Hepatocyte (in vitro differentiated cells): ENCODE data around the gene CCDC9B. TPM values are rescaled to one million over a fixed set of nuclear protein-coding genes. Genes with fewer than 3 reads are reported as not detected.
A peak's percentile ranks its signal among the peaks of the same experiment; 100 is the strongest.

Experiments
- DNase-seq: peaks from one replicate; pipeline ENCODE4 v3.0.0-alpha.2; 2016; ENCODE audit warnings: low spot score
- H2AFZ ChIP-seq: fragments of 200-600 bp; sonication (generic); 2 replicates; pipeline ENCODE4 v1.6.0; 2016; ENCODE audit warnings: antibody characterized with exemption, mild to moderate bottlenecking
- H3K27ac ChIP-seq: fragments of 200-600 bp; sonication (generic); 2 replicates; pipeline ENCODE4 v1.5.1; 2016; ENCODE audit warnings: mild to moderate bottlenecking
- H3K27me3 ChIP-seq: fragments of 200-600 bp; sonication (generic); 2 replicates; pipeline ENCODE4 v1.6.1; 2016
- H3K36me3 ChIP-seq: fragments of 200-600 bp; sonication (generic); replicated peaks from 2 replicates; pipeline ENCODE4 v1.5.1; 2016; ENCODE audit warnings: low read depth; ENCODE audit not compliant: insufficient read depth
- H3K4me1 ChIP-seq: fragments of 200-600 bp; sonication (generic); 2 replicates; pipeline ENCODE4 v1.5.1; 2016; ENCODE audit warnings: mild to moderate bottlenecking, moderate library complexity; ENCODE audit not compliant: insufficient read depth
- H3K4me2 ChIP-seq: fragments of 200-600 bp; sonication (generic); 2 replicates; pipeline ENCODE4 v1.6.0; 2016
- H3K4me3 ChIP-seq: fragments of 200-600 bp; sonication (generic); 2 replicates; pipeline ENCODE4 v1.5.1; 2016; ENCODE audit warnings: mild to moderate bottlenecking
- H3K79me2 ChIP-seq: fragments of 200-600 bp; sonication (generic); 2 replicates; pipeline ENCODE4 v1.6.0; 2017; ENCODE audit warnings: mild to moderate bottlenecking
- H3K9me2 ChIP-seq: fragments of 200-600 bp; sonication (generic); replicated peaks from 2 replicates; pipeline ENCODE4 v1.6.0; 2017; ENCODE audit warnings: mild to moderate bottlenecking; ENCODE audit not compliant: insufficient read depth
- H3K9me3 ChIP-seq: fragments of 200-600 bp; sonication (generic); 2 replicates; pipeline ENCODE4 v1.5.1; 2016; ENCODE audit warnings: low read depth, mild to moderate bottlenecking
- H4K20me1 ChIP-seq: fragments of 200-600 bp; sonication (generic); 2 replicates; pipeline ENCODE4 v1.6.0; 2016; ENCODE audit warnings: mild to moderate bottlenecking; ENCODE audit not compliant: insufficient read depth, poor library complexity, severe bottlenecking
- EZH2 ChIP-seq: fragments of 200-600 bp; sonication (generic); IDR thresholded peaks from 2 replicates; pipeline ENCODE4 v1.6.1; 2016; ENCODE audit warnings: antibody characterized with exemption, mild to moderate bottlenecking, borderline replicate concordance
- EZH2phosphoT487 ChIP-seq: fragments of 200-600 bp; sonication (generic); IDR thresholded peaks from one replicate; pipeline ENCODE4 v1.6.1; 2018; ENCODE audit warnings: antibody characterized with exemption, mild to moderate bottlenecking, low read depth, moderate library complexity; ENCODE audit not compliant: unreplicated experiment, severe bottlenecking
- WGBS: methylation state at CpG from one replicate; pipeline ENCODE4 v1.1.6; 2016; ENCODE audit warnings: low lambda C conversion rate; ENCODE audit errors: missing lambda C conversion rate; 5-methylcytosine and 5-hydroxymethylcytosine counted together
- polyA plus RNA-seq: library from polyadenylated mRNA; unstranded; fragments of >200 nt; fragmentation: Nextera tagmentation; extraction: Ambion mirVana; gene quantifications from 2 replicates; pipeline ENCODE4 v1.2.1, GENCODE V29; 2016
- total RNA-seq: library from RNA; depleted of rRNA; stranded (reverse); fragments of >200 nt; gene quantifications from 2 replicates; pipeline ENCODE4 v1.2.3, GENCODE V29; 2014
- TF ChIP-seq, protein P1 (sequence below): fragments of 200-600 bp; sonication (generic); IDR thresholded peaks from 2 replicates; pipeline ENCODE4 v1.5.1; 2016; ENCODE audit warnings: antibody characterized with exemption, mild to moderate bottlenecking; ENCODE audit not compliant: poor library complexity

The CCDC9B gene
- total and polyA plus RNA-seq, 2 experiments from 2014 or later = 4.0 to 7.6 TPM

DNA sequence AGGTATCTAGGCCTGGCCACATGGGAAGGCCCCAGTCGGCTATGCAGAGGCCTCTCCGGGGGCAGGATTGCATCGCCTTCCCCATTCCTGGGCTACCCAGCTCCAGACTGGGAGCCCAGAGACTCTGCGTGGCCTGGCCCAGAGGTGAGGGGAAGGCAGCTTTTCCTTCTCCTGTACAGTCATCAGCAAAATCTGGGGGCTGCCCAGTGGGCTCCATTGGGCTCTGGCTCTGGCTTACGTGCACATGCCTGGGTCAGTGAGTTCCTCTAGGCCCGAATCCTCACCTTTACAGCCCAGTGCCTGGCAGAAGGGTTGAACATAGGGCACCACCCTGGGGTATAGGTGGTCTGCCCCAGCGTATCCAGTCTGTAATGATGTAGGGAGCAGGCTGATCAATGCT is 53.9 kb downstream of the CCDC9B start:
- WGBS = 83% methylated on average over 7 of the region's 7 CpGs
- Histone ChIP-seq H3K9me2 (no peaks in the 10 kb centered on the region), H3K4me3 (no peak overlapping the region), H4K20me1 (no peaks in the 10 kb centered on the region), H2AFZ (no peak overlapping the region), H3K27me3 (peaks cover 50% of the 10 kb centered on the region), H3K36me3 (no peaks in the 10 kb centered on the region), H3K4me1 (peaks cover 45% of the 10 kb centered on the region), H3K27ac (no peak overlapping the region), H3K4me2 (no peak overlapping the region), H3K9me3 (no peaks in the 10 kb centered on the region), H3K79me2 (no peaks in the 10 kb centered on the region)
- no peak for DNase-seq
- TF ChIP-seq EZH2phosphoT487 (no peak), EZH2 (no peak)
- TF ChIP-seq, protein P1, sequence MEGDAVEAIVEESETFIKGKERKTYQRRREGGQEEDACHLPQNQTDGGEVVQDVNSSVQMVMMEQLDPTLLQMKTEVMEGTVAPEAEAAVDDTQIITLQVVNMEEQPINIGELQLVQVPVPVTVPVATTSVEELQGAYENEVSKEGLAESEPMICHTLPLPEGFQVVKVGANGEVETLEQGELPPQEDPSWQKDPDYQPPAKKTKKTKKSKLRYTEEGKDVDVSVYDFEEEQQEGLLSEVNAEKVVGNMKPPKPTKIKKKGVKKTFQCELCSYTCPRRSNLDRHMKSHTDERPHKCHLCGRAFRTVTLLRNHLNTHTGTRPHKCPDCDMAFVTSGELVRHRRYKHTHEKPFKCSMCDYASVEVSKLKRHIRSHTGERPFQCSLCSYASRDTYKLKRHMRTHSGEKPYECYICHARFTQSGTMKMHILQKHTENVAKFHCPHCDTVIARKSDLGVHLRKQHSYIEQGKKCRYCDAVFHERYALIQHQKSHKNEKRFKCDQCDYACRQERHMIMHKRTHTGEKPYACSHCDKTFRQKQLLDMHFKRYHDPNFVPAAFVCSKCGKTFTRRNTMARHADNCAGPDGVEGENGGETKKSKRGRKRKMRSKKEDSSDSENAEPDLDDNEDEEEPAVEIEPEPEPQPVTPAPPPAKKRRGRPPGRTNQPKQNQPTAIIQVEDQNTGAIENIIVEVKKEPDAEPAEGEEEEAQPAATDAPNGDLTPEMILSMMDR = no peak

DNA sequence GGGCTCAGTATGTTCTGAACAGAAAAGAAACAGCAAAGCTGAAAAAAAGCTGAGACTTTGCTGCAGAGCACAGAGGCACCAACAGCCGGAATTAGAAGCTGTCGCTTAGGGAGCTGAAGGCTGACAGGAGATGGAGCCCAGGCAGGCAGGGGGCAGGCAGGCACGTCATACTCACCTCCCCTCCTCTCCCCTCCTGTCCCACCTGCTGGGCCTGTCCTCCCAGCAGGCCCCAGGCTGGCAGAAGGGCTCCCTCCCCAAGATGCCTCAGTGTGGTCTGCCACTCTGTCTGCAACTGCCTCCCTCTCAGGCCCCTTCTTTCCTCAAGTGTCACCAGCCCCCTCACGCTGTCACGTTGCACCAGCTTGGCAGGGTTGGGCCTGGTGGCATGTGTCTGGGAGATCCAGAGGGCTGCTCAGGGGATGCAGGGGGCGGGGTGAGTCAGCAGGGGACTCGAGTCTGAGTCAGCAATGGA is 54.6 kb downstream of the CCDC9B start:
- H2AFZ ChIP-seq = no peak overlapping the region
- no peak overlapping the region for H3K4me3 ChIP-seq
- WGBS = 58% methylated on average over 7 of the region's 7 CpGs
- DNase-seq = no peak
- peaks cover 50% of the 10 kb centered on the region for H3K27me3 ChIP-seq
- no peaks in the 10 kb centered on the region for H3K79me2 ChIP-seq
- H3K4me1 ChIP-seq = peaks cover 43% of the 10 kb centered on the region
- TF ChIP-seq, protein P1 = no peak
- TF ChIP-seq EZH2phosphoT487 (no peak), EZH2 (no peak)
- H4K20me1 ChIP-seq = no peaks in the 10 kb centered on the region
- no peaks in the 10 kb centered on the region for H3K9me2 ChIP-seq
- H3K27ac ChIP-seq = peak overlapping the region; percentile 76
- no peaks in the 10 kb centered on the region for H3K9me3 ChIP-seq
- peak overlapping the region; percentile 27 for H3K4me2 ChIP-seq
- H3K36me3 ChIP-seq = no peaks in the 10 kb centered on the region

DNA sequence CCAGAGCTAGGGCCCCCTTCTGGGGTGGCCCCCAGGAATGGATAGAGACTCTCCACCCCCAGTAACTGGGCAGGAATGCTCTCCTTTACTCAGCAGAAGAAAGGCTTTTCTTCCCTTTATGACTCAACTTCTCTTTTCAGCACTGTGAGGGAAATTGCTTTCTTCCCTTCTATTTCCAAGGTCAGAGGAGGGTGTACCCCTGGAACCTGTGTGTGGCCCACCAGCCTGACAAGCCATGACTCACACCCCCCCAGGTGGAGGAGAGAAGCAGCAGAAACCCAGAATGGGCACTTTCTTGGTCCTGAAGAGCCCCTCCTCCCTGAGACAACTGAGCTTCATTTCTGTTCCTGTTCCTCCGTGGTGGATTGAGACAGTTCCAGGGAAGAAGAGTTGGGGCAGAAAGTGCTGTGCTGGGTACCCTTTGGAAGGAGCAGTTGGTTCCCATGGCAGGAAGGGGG is 55.2 kb downstream of the CCDC9B start:
- Histone ChIP-seq H3K79me2 (no peaks in the 10 kb centered on the region), H3K4me2 (peak overlapping the region; percentile 27), H4K20me1 (no peaks in the 10 kb centered on the region), H2AFZ (no peak overlapping the region), H3K4me1 (peaks cover 38% of the 10 kb centered on the region), H3K9me2 (no peaks in the 10 kb centered on the region), H3K36me3 (no peaks in the 10 kb centered on the region), H3K9me3 (no peaks in the 10 kb centered on the region), H3K4me3 (no peak overlapping the region), H3K27me3 (peaks cover 55% of the 10 kb centered on the region), H3K27ac (peak overlapping the region; percentile 76)
- TF ChIP-seq EZH2phosphoT487 (no peak), EZH2 (no peak)
- TF ChIP-seq, protein P1 = no peak
- WGBS = 20% methylated on average over 1 of the region's 1 CpG
- DNase-seq = no peak

DNA sequence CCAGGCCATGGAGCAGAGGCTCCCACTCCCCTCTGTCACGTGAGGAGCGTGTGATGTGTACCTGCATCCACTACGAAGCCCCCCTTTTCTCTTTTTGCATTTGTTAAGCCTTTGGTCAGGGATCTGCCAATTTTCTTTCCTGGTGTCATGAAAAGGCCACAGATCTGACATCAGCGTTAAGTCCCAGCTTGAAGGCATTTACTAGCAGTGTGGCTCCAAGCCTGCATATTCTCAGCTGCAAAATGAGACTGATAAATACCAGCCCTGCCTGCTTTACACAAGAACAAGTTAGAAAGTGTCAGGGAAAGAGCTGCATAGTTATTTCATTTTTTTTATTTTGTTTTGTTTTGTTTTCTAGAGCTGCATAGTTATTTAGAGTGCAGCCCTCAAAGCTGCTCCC is 55.6 kb downstream of the CCDC9B start:
- H3K4me1 ChIP-seq = peaks cover 36% of the 10 kb centered on the region
- no peak overlapping the region for H3K4me3 ChIP-seq
- no peak overlapping the region for H2AFZ ChIP-seq
- H3K36me3 ChIP-seq = no peaks in the 10 kb centered on the region
- H3K27ac ChIP-seq = peak overlapping the region; percentile 76
- no peaks in the 10 kb centered on the region for H3K79me2 ChIP-seq
- peaks cover 55% of the 10 kb centered on the region for H3K27me3 ChIP-seq
- H3K9me3 ChIP-seq = no peaks in the 10 kb centered on the region
- TF ChIP-seq EZH2 (no peak), EZH2phosphoT487 (no peak)
- TF ChIP-seq, protein P1 = no peak
- H4K20me1 ChIP-seq = no peaks in the 10 kb centered on the region
- H3K4me2 ChIP-seq = peak overlapping the region; percentile 27
- WGBS = 43% methylated on average over 4 of the region's 4 CpGs
- no peak for DNase-seq
- no peaks in the 10 kb centered on the region for H3K9me2 ChIP-seq
